HUES48 (cell line): ENCODE measurements around the gene SNRNP48.
A peak's percentile ranks its signal among the peaks of the same experiment; 100 is the strongest.

Experiments
- H3K27ac ChIP-seq: one replicate; pipeline ENCODE4 v1.7.0; 2013; ENCODE audit warnings: low read depth, low read length, inconsistent platforms
- H3K27me3 ChIP-seq: 2 replicates; pipeline ENCODE4 v1.6.1; 2013; ENCODE audit warnings: mild to moderate bottlenecking, low read length; ENCODE audit not compliant: control insufficient read depth, insufficient read depth
- H3K36me3 ChIP-seq: 2 replicates; pipeline ENCODE4 v1.6.1; 2013; ENCODE audit warnings: low read length; ENCODE audit not compliant: control insufficient read depth, insufficient read depth
- H3K4me1 ChIP-seq: 2 replicates; pipeline ENCODE4 v1.6.1; 2013; ENCODE audit warnings: mild to moderate bottlenecking, low read length; ENCODE audit not compliant: control insufficient read depth, insufficient read depth
- H3K4me3 ChIP-seq: 2 replicates; pipeline ENCODE4 v1.5.1; 2013; ENCODE audit warnings: mild to moderate bottlenecking, low read depth, low read length
- H3K9ac ChIP-seq: 2 replicates; pipeline ENCODE4 v1.6.1; 2013; ENCODE audit warnings: mild to moderate bottlenecking, low read depth, low read length, moderate library complexity
- H3K9me3 ChIP-seq: 2 replicates; pipeline ENCODE4 v1.6.1; 2013; ENCODE audit warnings: low read length; ENCODE audit not compliant: control insufficient read depth, insufficient read depth

Gene SNRNP48

DNA sequence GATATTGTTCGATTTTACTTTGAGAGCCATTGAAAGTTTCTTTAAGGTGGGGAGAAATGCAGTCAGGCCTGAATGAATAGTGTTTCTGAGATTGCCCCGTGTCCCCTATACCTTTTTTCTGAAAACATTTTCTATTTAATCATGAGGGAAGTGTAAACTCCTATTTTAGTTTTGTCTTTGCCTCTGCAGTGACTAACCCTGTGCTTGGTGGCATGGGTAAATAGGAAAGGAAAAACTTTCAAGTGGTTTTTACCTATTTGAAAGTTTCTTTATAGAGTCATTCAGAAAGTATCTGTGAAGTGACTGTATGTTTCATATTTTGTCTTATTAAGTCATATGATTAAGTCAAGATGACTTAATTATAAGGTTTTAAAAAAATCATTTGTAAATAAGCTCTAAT lies 14.5 kb downstream of the SNRNP48 start:
- no peak overlapping the region for H3K4me3 ChIP-seq
- no peaks in the 10 kb centered on the region for H3K9me3 ChIP-seq
- H3K27me3 ChIP-seq: no peaks in the 10 kb centered on the region
- H3K9ac ChIP-seq: no peak overlapping the region
- H3K36me3 ChIP-seq: peaks cover 96% of the 10 kb centered on the region
- H3K4me1 ChIP-seq: peaks cover 8% of the 10 kb centered on the region
- H3K27ac ChIP-seq: no peak overlapping the region

DNA sequence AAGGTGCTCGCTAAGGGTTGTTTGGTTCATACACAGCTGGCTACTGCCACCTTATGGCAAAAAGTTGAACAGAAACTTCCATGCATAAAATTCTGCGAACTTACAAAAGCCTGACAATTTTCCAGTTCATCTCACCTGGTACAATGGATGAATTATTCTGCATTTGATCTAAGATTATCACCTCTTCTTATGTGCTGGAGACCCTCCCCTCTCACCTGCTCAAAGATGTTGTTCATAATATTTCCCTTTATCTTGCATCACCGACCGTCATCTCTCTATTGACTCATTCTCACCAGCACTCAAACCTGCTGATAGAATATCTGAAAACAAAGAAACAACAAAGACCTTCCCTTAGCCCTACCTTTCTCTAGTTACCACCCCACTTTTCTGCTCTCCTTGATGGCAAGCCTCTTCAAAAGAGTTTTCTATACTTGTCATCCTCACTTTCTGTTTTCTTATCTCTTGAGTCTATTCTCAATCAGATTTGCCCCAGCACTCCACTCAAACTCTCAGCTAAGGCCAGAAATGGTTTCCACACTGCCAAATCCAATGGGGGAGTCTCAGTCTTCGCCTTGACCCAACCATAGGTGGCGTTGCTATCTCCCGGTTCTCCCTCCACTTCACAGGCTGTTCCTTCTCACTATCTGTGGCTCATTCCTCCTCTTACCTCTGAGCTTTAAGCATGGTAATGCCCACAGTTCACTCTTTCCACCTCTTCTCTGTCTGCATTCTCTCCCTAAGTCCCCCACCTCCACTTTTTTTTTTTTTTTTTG lies 25.8 kb downstream of the SNRNP48 start:
- Histone ChIP-seq H3K4me1 (peaks cover 4% of the 10 kb centered on the region; the same call in 1 of the 2 replicates), H3K36me3 (peaks cover 16% of the 10 kb centered on the region), H3K9ac (no peak overlapping the region), H3K9me3 (no peaks in the 10 kb centered on the region), H3K27me3 (no peaks in the 10 kb centered on the region), H3K27ac (no peak overlapping the region), H3K4me3 (no peak overlapping the region)

DNA sequence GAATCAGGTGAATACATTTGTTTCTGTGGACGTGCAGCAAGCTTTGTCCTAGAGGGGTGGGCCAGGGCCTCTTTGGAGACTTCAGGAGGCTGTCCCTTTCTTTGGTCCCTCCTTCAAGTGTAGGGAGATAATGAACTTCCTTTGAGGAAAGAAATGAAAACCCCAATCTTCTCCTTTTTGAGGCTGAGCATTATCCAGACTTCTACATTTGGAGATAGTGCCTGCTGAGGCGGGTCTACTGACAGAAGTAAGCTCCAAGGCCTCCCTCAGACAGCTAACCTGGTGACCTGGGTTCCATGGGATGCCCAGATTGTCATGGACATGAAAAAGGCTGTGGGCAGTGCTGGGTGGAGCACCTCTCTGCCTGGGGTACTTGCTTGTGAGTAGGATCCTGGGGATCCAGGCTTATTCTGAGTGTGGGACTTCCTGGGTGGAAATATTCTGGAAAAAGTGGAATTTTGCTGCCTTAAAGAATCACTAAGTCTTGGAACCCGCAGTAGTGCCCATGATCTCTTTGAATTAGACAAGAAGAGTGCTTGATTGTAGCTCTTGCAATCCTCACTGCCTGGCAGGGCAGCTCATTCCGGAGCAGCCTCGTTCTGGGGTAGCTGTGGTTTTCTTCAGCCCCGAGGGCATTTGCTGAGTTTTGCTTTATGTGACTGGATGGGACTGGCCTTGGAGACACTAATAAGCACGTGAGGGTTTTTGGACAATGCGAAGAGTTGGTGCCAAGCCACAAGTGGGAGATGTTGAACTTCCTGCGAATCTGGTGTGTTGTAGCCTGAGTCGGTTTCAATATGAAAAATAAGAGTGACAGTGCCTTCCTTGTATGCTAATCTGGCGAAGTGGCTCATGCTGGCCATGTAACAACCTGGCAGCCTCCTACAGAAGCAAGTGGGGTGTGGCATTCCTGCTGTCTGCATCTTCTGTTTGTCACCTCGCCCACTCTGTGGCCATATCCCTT lies 28.1 kb downstream of the SNRNP48 start:
- H3K4me3 ChIP-seq: no peak overlapping the region
- no peak overlapping the region for H3K9ac ChIP-seq
- no peaks in the 10 kb centered on the region for H3K36me3 ChIP-seq
- no peaks in the 10 kb centered on the region for H3K27me3 ChIP-seq
- H3K4me1 ChIP-seq: peaks cover 4% of the 10 kb centered on the region; the same call in 1 of the 2 replicates
- H3K27ac ChIP-seq: no peak overlapping the region
- no peaks in the 10 kb centered on the region for H3K9me3 ChIP-seq

DNA sequence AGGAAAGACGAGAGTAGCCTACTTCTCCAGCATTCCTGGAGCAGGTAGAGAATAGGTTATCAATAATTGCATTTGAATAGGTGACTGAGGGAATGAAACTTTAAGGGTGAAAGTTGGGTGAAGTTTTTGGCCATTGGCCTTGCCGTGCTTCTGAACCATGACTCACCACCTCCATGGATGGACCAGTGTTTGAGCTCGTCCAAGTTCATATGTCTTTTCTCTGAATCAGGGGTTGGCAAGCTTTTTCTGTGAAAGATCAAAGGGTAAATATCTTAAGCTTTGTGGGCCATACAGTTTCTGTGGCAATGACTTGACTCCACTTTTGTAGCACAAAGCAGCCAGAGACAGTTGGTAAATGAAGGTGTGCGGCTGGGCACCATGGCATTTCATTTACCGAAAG lies 31.8 kb downstream of the SNRNP48 start:
- H3K4me1 ChIP-seq: peaks cover 10% of the 10 kb centered on the region
- H3K36me3 ChIP-seq: no peaks in the 10 kb centered on the region
- no peaks in the 10 kb centered on the region for H3K9me3 ChIP-seq
- no peak overlapping the region for H3K9ac ChIP-seq
- no peaks in the 10 kb centered on the region for H3K27me3 ChIP-seq
- no peak overlapping the region for H3K4me3 ChIP-seq
- no peak overlapping the region for H3K27ac ChIP-seq

DNA sequence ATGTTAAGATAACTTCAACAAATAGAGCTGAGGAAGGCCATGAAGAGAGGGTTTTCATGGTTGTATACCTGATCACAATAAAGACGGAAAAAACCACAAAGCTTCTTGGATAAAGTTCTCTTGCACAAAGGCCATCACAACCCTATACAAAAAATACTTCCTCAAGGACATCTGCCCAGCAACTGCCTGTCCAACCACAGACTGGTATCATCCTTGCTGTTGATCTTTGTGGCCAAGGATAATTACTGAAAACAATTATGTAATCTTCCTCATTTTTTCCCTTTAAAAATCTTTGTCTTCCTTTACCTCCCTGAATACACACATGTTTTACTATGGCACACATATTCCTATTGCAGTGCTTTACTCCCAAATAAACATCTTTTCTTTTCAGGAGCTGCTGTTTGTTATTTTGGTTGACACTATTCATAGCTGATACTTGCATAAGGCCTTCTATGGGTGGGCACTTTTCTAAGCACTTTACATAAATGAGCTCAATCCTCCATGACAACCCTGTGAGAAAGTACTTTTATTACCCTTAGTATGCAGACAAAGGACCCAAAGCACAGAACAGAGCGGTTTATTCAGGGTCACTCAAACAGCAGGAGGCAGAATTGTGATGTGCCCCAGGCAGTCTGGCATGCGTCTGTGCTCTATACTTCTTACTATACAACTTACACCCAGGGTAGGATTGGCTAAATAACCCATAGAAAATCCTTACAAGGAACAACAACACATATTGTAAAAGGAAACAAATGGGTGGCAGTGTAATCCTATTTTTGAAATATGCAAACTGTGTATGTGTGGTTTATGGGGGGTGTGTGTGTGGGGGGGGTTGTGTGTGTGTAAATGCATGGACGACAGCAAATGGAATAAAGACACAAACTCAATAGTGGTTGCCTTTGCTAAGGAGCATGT lies 35.1 kb downstream of the SNRNP48 start:
- H3K9ac ChIP-seq: no peak overlapping the region
- H3K27ac ChIP-seq: peak overlapping the region; percentile 1
- no peaks in the 10 kb centered on the region for H3K9me3 ChIP-seq
- no peaks in the 10 kb centered on the region for H3K27me3 ChIP-seq
- no peak overlapping the region for H3K4me3 ChIP-seq
- H3K36me3 ChIP-seq: no peaks in the 10 kb centered on the region
- peaks cover 10% of the 10 kb centered on the region for H3K4me1 ChIP-seq

DNA sequence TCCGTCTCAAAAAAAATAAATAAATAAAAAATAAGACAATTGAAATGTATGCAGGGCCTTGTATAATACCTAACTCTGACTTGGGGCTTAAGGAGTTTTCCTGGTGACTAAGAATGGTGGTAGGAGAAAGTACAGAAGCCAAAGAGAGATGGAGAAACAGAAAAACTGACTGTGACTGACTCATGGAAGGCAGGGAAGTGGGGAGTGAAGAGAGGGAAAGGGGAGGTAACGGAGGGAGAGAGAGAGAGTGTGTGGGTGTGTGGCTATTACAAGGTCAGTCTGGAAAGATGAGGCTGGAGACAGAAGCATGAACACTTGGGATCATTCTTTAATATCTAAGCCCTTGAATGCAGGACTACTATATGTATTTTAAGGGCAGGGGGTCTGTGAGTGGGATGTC lies 38.5 kb downstream of the SNRNP48 start:
- no peak overlapping the region for H3K27ac ChIP-seq
- H3K4me3 ChIP-seq: no peak overlapping the region
- H3K9me3 ChIP-seq: no peaks in the 10 kb centered on the region
- peaks cover 10% of the 10 kb centered on the region for H3K4me1 ChIP-seq
- H3K27me3 ChIP-seq: no peaks in the 10 kb centered on the region
- H3K36me3 ChIP-seq: no peaks in the 10 kb centered on the region
- no peak overlapping the region for H3K9ac ChIP-seq

DNA sequence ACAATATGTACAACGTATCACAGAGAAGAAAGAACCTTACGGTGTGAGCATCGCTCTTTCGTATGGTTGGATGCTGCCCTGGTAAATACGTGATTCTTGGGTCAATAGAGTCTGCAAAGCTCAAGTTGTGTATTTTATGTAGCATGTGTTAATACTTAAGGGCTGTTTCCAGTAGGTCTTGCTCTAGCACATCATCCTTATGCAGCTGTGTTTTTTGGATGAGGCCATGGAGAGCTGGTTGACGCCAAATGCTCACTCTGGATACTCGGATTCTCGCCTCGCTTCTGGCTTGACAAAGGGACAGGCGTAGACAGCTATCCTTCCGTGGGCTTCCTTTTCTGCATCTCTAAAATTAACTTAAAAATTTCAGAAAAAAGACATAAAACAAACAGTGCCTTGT lies 38.9 kb downstream of the SNRNP48 start:
- no peak overlapping the region for H3K27ac ChIP-seq
- H3K36me3 ChIP-seq: no peaks in the 10 kb centered on the region
- no peaks in the 10 kb centered on the region for H3K9me3 ChIP-seq
- no peak overlapping the region for H3K4me3 ChIP-seq
- H3K4me1 ChIP-seq: peaks cover 10% of the 10 kb centered on the region
- H3K9ac ChIP-seq: no peak overlapping the region
- H3K27me3 ChIP-seq: no peaks in the 10 kb centered on the region

DNA sequence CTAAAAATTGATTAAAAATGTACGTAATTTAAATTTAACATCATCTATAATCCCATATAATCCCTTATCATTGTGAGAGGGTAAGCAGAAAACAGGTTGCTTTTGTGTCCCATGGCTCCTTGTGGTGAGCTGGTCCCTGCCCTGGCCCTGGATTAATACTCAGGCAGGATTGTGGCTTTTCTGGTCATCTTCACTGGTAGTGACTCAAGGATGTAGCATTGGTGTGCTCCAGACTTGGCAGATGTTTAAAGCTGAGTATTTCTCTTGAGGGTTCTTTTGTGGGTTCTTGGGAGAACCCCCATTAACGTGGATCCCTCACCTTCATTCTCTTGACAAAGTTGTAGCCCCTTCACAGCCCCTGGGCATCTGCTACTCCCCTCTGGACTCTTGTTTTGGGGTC lies 39.3 kb downstream of the SNRNP48 start:
- H3K4me1 ChIP-seq: peaks cover 10% of the 10 kb centered on the region
- H3K36me3 ChIP-seq: no peaks in the 10 kb centered on the region
- H3K27me3 ChIP-seq: no peaks in the 10 kb centered on the region
- H3K4me3 ChIP-seq: no peak overlapping the region
- H3K9me3 ChIP-seq: no peaks in the 10 kb centered on the region
- no peak overlapping the region for H3K27ac ChIP-seq
- no peak overlapping the region for H3K9ac ChIP-seq

DNA sequence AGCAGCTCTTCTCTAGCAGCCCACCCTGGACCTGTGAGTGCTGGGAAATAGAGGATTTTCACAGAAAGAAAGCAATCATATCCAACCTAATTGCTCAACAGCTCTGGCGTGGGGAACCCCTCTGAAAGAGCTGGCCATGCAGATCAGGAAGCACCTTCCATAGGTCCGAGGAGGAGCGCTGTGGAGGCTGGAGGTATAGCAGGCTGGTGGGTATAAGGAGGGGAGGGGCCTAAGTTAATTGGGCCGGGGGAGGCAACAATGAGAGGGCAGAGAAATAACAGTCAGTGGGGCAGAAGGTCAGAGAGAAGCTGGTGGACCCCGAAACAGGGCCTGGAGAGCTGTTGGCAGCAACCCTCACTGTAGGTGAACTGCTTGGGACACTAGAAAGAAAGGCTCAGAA lies 40.8 kb downstream of the SNRNP48 start:
- Histone ChIP-seq H3K4me1 (no peaks in the 10 kb centered on the region), H3K4me3 (no peak overlapping the region), H3K27ac (no peak overlapping the region), H3K9ac (no peak overlapping the region), H3K9me3 (no peaks in the 10 kb centered on the region), H3K27me3 (no peaks in the 10 kb centered on the region), H3K36me3 (no peaks in the 10 kb centered on the region)

DNA sequence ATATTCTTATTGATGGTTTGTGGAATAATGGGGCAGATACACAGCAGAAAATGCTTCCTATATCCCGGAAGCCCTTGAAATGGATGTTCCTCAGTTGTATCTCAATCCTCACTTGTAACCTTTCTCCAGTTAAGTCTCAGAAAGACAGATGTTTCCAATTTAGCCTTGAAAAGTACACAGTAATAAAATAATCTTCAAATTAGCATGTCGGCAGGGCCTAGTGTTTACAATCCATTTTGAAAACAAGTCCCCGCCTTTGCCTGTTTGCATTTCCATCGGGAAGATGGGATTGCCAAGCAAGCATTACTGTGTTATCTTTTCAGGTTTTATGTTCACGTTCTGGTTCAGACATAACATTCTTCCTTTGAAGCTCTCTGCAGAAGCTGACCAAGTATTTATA lies 41.5 kb downstream of the SNRNP48 start:
- no peaks in the 10 kb centered on the region for H3K4me1 ChIP-seq
- H3K27ac ChIP-seq: no peak overlapping the region

More for the DNA sequence above, 41.5 kb downstream of the SNRNP48 start:
- Histone ChIP-seq H3K27me3 (no peaks in the 10 kb centered on the region), H3K4me3 (no peak overlapping the region), H3K9ac (no peak overlapping the region), H3K36me3 (no peaks in the 10 kb centered on the region), H3K9me3 (no peaks in the 10 kb centered on the region)
